Stomach (tissue), 4 donors: ENCODE results near the gene RPS3.

ENCODE experiments used
- CTCF ChIP-seq, 7 experiments: fragments of 450-650 bp in 4 of 7; fragments of 200-600 bp in 3 of 7; sonication (generic) in 3 of 7; IDR thresholded peaks; one replicate each; pipeline ENCODE4 v1.5.1; 2016 to 2019; ENCODE audit warnings: antibody characterized with exemption in 7 of 7, control low read depth in 2 of 7, mild to moderate bottlenecking in 1 of 7
- EP300 ChIP-seq: sonication (generic); formaldehyde crosslinking; IDR thresholded peaks from one replicate; pipeline ENCODE4 v1.6.1; 2017; ENCODE audit warnings: antibody characterized with exemption
- POLR2A ChIP-seq, 4 donors: fragments of 450-650 bp; IDR thresholded peaks; one replicate each; pipeline ENCODE4 v1.6.1; 2016; ENCODE audit warnings: antibody characterized with exemption in 4 of 4, control low read depth in 2 of 4, mild to moderate bottlenecking in 1 of 4, moderate library complexity in 1 of 4
- POLR2AphosphoS5 ChIP-seq, 3 donors: sonication (generic); formaldehyde crosslinking; IDR thresholded peaks; one replicate each; pipeline ENCODE4 v1.6.1; 2016; ENCODE audit warnings: antibody characterized with exemption in 3 of 3

GRCh38 chr11:75351791-75352587 is 47.3 kb upstream of the RPS3 start:
- TF ChIP-seq CTCF (IDR thresholded peaks at IDR 0.05), result peak in 1 of 7 experiments; percentile 12
- TF ChIP-seq POLR2AphosphoS5 (IDR thresholded peaks at IDR 0.05), result peak; percentile 20 to 76 (median 66)
- TF ChIP-seq POLR2A (IDR thresholded peaks at IDR 0.05), result no peak
- TF ChIP-seq EP300, result no peak
